Activated CD8-positive, alpha-beta memory T cell treated with anti-CD3 and anti-CD28 coated beads for 48 hours (primary cell): Measurements from ENCODE around the gene ARHGAP22.

Experiments
- DNase-seq, 3 experiments: peaks; one replicate each; pipeline ENCODE4 v3.0.0-alpha.2; 2020; ENCODE audit warnings: low read depth in 2 of 3, low spot score in 2 of 3

ARHGAP22 gene

DNA sequence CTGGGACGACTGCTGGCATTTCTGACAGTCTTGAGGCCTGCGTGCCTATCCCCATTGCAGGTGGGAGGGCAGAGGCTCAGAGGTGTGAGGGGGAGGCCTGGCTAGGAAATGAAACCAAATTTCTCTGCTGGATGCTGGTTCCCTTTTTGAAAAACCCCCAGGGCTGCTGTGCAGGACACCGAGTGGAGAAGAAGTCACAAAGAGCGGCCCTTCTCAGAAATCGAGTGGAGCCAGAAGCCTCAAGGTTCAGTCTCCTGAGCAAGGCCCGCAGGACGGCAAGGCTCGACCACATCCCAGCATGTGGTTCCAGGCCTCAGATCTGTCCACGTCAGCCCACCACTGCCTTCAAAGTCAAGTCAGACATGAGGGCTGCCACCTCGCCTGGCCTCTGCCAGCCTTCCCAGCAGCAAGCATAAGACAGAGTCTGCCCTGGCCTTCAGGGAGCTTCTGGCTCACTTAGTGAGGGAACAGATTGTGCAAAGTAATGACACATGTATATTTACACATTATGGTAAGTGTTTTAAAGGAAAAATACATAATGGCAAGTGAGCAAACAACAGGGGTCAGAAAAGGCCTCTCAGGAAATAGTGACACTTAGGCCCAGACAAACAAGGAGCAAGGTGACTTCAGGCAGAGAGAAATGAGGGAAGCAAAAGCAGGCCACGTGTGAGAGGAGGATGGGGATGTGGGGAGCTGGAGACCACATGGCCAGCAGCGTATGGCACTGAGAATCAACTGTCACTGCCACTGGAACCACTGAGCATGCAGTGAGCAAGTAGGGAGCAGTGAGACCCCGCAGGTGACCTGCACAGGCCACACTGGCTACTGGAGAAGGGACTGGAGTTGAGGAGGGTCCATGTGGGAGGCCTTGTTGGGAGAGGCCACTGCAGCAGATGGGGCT is 86.7 kb downstream of the ARHGAP22 start:
- no peak for DNase-seq

- no peak for DNase-seq
Observed at GRCh38 chr10:48517482-48517881, 87.4 kb downstream of the ARHGAP22 start.

GRCh38 chr10:48516911-48517310 is 88.0 kb downstream of the ARHGAP22 start:
- DNase-seq, result no peak

GRCh38 chr10:48514916-48515315 is 90.0 kb downstream of the ARHGAP22 start:
- DNase-seq, result no peak

DNA sequence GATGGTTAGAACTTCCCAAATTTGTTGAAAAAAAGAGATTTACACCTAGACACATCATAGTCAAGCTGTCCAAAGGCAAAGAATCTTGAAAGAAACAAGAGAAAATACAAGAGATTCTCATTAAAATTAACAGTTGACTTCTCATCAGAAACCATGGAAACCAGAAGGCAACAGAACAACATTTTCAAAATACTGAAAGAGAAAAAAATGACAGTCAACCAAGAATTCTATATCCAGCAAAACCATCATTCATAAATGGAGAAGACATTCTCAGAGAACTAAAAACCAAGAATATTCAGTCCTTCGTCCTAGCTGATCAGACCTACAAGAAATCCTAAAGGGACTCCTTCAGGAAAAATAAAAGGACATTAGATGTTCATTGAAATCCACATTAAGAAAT is 90.6 kb downstream of the ARHGAP22 start:
- no peak for DNase-seq

DNA sequence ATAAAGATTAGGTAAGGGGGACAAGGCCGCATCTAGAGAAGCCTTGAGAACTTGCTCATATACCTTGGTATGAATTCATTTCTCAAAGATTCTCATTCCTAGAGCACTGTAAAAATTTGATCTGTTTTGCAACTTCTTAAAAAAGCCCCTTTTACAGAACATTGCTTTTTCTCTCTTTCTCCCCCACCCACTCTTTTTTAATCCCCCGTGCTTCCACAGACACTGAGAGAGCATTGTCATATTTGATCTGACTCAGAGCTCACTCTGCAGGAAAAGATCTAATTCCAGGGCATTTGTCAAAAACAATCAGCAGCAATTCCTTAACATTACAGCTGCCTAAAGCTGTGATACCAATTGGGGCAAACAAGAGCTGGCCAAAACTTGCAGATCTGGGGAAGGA is 92.0 kb downstream of the ARHGAP22 start:
- DNase-seq, result no peak

DNA sequence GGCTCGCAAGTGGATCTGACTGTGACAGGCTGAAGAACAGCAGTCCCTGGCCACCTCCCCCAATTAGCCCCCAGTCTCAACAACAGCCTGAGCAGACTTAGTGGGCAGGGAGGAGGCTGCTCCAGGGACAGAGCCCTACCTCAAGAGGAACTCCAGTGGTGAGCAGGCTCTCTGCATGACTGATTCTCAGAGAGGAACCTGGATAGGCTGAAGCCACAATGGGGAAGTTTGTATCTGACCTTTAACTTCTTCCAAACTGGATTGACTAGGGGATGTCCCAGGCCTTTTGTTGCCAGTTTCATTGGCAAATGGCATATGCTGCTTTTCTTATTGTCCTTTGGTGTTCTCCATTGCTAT is 93.0 kb downstream of the ARHGAP22 start:
- no peak for DNase-seq

- no peak for DNase-seq
Observed at GRCh38 chr10:48511066-48511874, 93.6 kb downstream of the ARHGAP22 start.

GRCh38 chr10:48509974-48510692 is 94.7 kb downstream of the ARHGAP22 start:
- no peak for DNase-seq

DNA sequence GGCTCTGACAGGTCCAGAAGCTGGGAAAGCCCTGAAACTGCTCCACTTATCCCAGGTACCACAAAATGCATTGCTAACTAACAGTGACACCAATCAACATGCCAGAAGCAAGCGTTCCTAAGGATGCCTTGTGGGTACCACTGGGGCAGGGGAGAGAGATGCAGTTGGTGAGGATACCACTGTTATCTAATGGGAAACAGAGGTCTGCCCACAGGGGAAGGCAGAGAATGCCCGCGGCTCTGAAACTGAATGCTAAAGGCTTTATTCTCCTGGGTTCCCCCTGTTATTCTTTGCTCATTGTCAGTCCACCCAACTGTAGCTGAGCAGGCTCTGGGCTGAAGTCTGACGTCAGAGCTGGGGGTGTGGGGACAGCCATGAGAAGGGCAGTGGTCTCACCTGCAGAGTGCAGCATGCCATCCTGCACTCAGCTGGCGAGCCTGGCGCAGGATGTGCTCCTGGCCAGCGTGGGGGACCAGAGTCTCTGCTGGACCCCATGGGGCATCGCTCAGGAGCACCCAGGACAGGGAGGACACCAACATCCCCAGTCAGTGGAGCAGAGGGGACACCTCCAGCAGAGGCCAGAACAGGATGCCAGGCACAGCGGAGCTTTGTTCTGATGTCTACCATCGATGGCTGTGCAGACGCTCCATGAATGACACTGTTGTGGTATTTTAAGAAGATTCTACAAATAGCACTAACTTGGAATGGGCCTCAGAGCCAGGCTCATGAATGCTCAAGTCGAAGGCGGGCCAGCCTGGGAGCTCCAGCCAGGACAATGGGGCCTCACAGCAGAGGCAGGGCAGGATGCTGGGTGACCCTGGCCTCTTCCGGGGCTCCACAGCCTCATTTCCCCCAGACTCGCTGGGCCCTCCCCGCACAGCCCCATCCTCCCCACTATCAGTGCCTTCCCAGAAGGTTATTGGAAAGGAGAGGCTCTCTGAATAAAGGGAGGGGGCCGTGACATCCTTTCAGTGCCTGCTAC is 95.8 kb downstream of the ARHGAP22 start:
- no peak for DNase-seq

- no peak for DNase-seq
Observed at GRCh38 chr10:48507933-48508790, 96.7 kb downstream of the ARHGAP22 start.

GRCh38 chr10:48507494-48507893 is 97.4 kb downstream of the ARHGAP22 start:
- DNase-seq, result no peak

GRCh38 chr10:48506147-48506917 is 98.5 kb downstream of the ARHGAP22 start:
- DNase-seq, result no peak

GRCh38 chr10:48505394-48506112 is 99.3 kb downstream of the ARHGAP22 start:
- no peak for DNase-seq

GRCh38 chr10:48504141-48504885 is 100.6 kb downstream of the ARHGAP22 start:
- DNase-seq, result no peak

DNA sequence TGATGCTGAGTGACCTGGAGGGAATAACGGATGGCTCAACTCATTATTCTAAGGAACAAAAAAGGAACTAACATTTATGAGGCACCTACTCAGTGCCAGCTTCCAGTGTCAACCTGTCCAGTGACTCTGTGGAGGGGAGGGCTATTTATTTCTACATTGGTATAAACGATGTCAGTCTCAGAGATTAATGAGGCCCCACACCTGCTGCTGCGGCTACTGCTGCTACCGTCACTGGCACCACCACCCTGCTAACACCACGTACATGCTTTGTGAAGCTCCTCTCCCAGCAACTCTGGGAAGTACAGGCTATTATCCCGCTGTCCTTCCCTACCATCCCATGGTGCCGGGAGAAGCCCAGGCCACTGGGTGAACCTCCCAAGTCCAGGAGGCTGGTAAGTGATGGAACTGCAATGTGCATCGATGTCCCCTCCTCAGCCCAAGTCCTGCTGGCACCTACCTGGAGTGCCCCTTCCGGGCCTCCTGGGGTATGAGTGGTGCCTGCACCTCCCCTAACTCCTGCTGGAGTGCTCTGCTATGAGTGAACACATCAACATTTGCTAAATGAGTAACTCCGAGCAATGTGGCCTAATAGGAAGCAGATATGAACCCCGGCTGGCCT is 101.5 kb downstream of the ARHGAP22 start:
- no peak for DNase-seq

DNA sequence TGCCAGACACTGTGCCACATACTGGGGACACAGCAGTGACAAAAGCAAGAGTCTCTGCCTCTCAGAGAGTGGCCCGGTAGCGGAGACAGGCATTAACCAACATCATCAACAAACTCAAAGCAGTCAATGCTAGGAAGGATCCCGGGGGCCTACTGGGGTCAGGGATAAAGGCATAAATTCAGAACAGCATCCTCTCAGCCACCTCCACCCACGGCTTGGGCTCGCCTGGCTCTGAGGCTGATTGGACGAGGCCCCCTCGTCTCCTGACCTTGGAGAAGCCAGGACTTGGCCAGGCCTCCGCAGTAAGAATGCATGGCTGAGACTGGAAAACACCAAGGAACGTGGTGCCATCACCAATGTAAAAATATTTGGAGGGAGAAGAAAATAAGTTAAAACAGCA is 102.1 kb downstream of the ARHGAP22 start:
- DNase-seq, result no peak
